Fibroblast of skin of right biceps (primary cell): Measurements from ENCODE around the gene BICC1.

Experiments used
- DNase-seq: peaks from one replicate; pipeline ENCODE4 v3.0.0-alpha.2; 2013

BICC1 gene, protein sequence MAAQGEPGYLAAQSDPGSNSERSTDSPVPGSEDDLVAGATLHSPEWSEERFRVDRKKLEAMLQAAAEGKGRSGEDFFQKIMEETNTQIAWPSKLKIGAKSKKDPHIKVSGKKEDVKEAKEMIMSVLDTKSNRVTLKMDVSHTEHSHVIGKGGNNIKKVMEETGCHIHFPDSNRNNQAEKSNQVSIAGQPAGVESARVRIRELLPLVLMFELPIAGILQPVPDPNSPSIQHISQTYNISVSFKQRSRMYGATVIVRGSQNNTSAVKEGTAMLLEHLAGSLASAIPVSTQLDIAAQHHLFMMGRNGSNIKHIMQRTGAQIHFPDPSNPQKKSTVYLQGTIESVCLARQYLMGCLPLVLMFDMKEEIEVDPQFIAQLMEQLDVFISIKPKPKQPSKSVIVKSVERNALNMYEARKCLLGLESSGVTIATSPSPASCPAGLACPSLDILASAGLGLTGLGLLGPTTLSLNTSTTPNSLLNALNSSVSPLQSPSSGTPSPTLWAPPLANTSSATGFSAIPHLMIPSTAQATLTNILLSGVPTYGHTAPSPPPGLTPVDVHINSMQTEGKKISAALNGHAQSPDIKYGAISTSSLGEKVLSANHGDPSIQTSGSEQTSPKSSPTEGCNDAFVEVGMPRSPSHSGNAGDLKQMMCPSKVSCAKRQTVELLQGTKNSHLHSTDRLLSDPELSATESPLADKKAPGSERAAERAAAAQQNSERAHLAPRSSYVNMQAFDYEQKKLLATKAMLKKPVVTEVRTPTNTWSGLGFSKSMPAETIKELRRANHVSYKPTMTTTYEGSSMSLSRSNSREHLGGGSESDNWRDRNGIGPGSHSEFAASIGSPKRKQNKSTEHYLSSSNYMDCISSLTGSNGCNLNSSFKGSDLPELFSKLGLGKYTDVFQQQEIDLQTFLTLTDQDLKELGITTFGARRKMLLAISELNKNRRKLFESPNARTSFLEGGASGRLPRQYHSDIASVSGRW

GRCh38 chr10:58512491-58513187 is at the start of gene BICC1:
BICC1 (plus strand) TSS chr10:58512872; CDS start chr10:58513144, 272 bp downstream.
- peak; percentile 69 for DNase-seq

DNA sequence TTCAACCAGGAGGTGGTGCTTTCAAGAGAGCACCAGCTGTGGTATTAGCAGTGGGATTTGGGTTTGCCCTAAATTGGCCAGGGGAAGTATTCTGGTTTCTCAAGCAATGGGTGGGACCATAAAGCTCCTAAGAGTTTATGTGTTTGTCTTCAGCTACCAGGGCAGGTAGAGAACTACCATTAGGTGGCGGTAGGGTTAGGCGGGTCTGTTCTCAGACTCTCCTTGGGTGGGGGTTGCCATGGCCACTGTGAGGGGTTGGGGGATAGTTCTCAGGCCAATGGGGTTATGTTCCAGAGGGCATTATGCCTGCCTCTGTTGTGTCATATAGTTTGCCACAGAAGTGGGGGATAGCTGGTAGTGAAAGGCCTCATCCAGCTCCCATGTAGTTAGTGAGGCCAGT is 47.7 kb upstream of the BICC1 start:
- DNase-seq: no peak

DNA sequence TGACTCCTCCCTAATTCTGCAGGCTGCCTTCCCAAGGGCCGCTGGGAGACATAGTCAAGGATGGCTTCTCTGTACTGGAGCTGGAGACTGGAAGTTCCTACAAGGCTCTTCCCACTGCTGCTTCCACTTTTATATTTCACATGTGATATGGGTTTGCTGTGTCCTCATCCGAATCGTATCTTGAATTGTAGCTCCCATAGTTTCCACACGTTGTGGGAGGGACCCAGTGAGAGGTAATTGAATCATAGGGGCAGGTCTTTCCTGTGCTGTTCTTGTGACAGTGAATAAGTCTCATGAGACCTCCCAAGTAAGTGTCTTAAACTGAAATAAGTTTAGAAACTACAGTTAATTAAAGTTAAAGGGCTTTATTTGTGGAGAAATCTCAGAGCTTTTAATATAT is 47.0 kb upstream of the BICC1 start:
- DNase-seq: no peak

- DNase-seq: no peak
Measured at GRCh38 chr10:58467931-58468635, 44.6 kb upstream of the BICC1 start.

DNA sequence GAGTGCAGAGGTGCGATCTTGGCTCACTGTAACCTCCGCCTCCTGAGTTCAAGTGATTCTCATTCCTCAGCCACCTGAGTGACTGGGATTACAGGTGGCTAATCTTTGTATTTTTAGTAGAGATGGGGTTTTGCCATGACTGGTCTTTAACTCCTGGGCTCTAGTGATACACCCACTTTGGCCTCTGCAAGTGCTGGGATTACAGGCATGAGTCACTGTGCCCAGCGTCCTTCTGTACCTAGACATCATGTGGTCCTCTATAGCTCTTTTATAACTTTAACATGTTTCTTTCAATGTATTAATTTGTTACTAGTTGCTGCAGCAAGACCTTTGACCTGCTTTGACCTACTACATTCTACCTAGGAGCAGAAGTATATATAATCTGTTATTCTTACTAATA is 38.7 kb upstream of the BICC1 start:
- no peak for DNase-seq

DNA sequence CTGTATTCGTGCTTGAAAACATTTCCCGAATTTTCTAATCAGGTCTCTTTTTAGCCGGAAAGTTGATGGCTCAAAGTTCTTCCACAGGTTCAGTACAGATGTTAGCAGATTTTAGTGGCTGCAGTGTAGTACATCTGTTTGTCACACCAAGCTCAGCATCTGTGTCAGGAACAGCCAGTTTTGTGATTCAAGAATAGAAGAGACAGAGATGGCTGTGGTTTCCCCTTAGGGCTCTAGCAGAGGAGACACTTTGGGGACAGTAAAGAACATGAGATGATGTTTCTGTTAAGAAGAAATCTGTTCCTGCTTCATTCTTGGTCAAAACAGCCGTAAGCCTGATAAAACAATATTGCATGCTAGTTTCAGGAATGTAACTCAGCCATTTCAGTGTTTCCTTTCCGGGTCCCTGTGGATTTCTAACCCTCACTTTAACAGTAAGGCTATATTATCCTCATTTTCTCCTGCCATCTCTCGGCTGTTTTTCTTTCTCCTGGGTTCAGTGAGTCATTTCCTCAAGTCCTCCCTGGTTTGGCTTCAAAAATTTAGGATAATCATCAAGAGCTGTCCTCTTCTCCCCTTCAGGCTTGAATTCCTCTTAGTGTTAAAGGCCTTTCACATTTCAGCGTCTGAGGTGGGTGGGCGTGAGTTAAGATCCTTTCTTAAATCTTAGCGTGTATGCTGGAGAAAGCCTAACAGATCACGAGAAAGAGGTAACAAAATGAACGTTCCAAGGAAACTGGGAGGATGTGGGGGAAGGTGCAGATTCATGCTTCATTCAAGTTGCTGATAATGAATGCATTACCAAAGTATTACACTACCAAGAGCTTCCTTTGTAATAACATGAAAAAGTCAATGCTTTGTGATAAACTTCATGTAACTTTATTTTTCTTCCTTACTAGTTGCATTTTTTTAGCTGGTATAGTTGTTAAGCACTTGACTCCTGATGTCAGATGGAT is 37.1 kb upstream of the BICC1 start:
- DNase-seq: peak; percentile 92

GRCh38 chr10:58477122-58477521 is 35.5 kb upstream of the BICC1 start:
- peak; percentile 84 for DNase-seq

GRCh38 chr10:58477902-58478301 is 34.8 kb upstream of the BICC1 start:
- DNase-seq: no peak

GRCh38 chr10:58479045-58479444 is 33.6 kb upstream of the BICC1 start:
- DNase-seq: no peak

GRCh38 chr10:58480321-58480720 is 32.4 kb upstream of the BICC1 start:
- no peak for DNase-seq

GRCh38 chr10:58481569-58482109 is 31.0 kb upstream of the BICC1 start:
- DNase-seq: no peak

DNA sequence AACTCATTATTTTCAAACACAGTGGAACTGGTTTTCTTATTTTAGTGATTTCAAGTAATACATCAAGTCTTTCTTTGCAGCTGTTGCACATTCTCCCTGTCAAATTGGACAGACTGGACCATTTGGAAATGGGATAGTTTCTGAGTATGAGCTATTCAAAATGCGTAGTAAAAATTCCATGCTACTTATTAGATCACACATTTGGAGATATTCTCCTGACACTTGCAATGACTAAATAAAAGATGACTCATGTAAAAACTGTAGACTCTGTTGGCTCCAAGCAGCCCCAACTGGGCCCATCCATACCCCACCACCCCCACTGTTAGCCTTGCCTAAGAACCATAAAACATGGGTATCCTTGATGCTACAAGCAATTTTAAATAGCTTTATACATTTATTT is 25.9 kb upstream of the BICC1 start:
- DNase-seq: peak; percentile 65

GRCh38 chr10:58488921-58489320 is 23.8 kb upstream of the BICC1 start:
- peak; percentile 82 for DNase-seq

GRCh38 chr10:58502956-58503355 is 9.7 kb upstream of the BICC1 start:
- peak; percentile 43 for DNase-seq

GRCh38 chr10:58508316-58508715 is 4.4 kb upstream of the BICC1 start:
- DNase-seq: peak; percentile 88

- peak; percentile 37 for DNase-seq
Measured at GRCh38 chr10:58511765-58512490, 744 bp upstream of the BICC1 start.

DNA sequence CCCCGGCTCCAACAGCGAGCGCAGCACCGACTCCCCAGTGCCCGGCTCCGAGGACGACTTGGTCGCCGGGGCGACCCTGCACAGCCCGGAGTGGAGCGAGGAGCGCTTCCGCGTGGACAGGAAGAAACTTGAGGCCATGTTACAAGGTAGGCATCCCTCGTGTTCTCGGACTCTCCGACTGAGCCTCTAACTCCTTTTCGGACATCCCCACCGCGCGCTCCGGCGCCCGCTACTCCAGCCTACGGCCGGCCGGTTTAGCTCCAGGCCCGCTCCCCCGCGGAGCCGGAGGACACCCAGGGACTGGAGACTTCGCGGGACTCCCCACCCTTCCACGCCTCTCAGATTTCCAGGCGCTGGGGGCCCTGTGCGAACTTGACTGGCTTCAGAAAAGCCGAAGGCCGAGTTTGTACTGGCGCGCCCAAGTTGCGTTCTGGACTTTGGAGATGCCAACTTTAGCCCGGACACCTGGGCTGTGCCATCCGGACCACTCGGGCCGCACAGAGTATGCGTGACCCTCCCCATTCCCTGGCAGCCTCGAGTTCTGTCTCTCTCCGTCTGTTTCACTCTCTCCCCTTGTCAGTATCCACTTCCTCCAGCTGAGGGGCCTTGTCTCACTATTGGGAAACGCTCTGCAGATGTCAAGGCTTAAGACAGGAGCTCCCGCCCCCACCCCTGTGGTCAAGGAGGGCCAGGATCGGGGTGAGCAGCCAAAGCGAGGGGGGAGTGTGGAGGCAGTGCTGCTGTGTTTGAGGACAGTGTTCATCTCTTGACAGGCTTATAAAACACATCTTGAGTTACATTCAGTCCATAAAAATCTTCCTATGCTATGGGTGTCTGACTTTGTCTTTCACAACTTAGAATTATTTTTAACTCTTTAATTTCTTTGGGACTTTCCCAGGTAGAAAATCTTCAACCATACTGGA is 777 bp downstream of the BICC1 start:
- DNase-seq: peak; percentile 70

DNA sequence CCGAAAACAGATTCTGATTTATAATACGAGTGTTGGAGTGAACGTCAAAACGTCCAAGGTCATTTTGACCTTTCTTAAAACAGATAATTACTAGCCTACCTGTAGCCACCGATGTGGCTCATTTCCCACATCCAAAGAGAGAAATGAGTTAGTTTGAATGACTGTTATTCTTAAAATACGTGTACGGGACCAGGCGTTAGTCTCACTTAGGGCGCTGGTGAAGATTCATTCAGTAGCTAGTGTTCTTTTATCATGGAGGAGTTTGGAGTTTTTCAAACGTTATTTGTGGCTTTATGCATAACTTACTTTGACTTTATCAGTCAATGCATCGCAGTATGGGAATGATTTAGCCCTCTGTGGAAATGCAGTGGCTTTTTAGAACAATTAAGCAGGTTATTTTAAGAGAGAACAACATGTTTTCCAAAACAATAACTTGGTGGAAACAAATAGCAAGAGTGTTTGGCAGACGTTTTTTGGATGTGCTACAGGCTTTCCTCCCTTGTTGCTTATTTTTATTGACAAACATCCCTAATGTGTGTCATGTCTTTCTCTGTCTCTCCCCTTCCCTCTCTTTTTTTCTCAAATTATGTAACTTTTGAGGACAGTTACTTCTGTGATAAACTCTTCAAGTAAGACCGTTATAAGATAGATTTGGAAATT is 1.6 kb downstream of the BICC1 start:
- DNase-seq: no peak
